ENCODE data around the gene ASCC1. TPM values are rescaled to one million over a fixed set of nuclear protein-coding genes. Genes with fewer than 3 reads are reported as not detected.

Gene ASCC1
- total RNA-seq, 4 donors from 2014 or later: 26.8 to 37.7 (median 34.9) TPM

- TF ChIP-seq CTCF (IDR thresholded peaks at IDR 0.05; ENCODE audit: low read depth): no peak
These were observed 138.6 kb downstream of the ASCC1 start for GRCh38 chr10:72077275-72077990.

- no peak for TF ChIP-seq CTCF (IDR thresholded peaks at IDR 0.05; ENCODE audit: low read depth)
These were observed 139.3 kb downstream of the ASCC1 start for GRCh38 chr10:72076756-72077155.

- no peak for TF ChIP-seq CTCF (IDR thresholded peaks at IDR 0.05; ENCODE audit: low read depth)
These were observed 140.5 kb downstream of the ASCC1 start for GRCh38 chr10:72075376-72076115.

- TF ChIP-seq CTCF (IDR thresholded peaks at IDR 0.05; ENCODE audit: low read depth): no peak
These were observed 141.3 kb downstream of the ASCC1 start for GRCh38 chr10:72074574-72075375.

- no peak for TF ChIP-seq CTCF (IDR thresholded peaks at IDR 0.05; ENCODE audit: low read depth)
These were observed 142.1 kb downstream of the ASCC1 start for GRCh38 chr10:72073708-72074573.

GRCh38 chr10:72072639-72073038 lies 143.4 kb downstream of the ASCC1 start:
- TF ChIP-seq CTCF (IDR thresholded peaks at IDR 0.05; ENCODE audit: low read depth): no peak

Data from subcutaneous adipose tissue (tissue), 4 donors.